ENCODE data around the gene LAMTOR3.
"Not testable (repeated sequence)": the region's sequence is repeated elsewhere in the genome, so short reads cannot be mapped to it uniquely, and the experiment has no call there.

The LAMTOR3 gene

GRCh38 chr4:99832321-99832720 is 61.9 kb downstream of the LAMTOR3 start:
- TF ChIP-seq POLR2A (IDR thresholded peaks at IDR 0.05; ENCODE audit: low read depth, low read length): no peak
- no peak for DNase-seq (ENCODE audit: insufficient read length, low spot score)
- no peak for FAIRE-seq

- DNase-seq (ENCODE audit: insufficient read length, low spot score); FAIRE-seq: not testable (repeated sequence)
Observed at GRCh38 chr4:99830051-99830450, 64.2 kb downstream of the LAMTOR3 start.

- TF ChIP-seq POLR2A (IDR thresholded peaks at IDR 0.05; ENCODE audit: low read depth, low read length): no peak
- no peak for FAIRE-seq
Observed at GRCh38 chr4:99828477-99828876, 65.8 kb downstream of the LAMTOR3 start.

More at GRCh38 chr4:99828477-99828876, 65.8 kb downstream of the LAMTOR3 start:
- DNase-seq (ENCODE audit: insufficient read length, low spot score): no peak

Data from H54 (cell line).